DOHH2 (cell line): ENCODE data around the gene CSRP3.

Experiments
- H3F3A ChIP-seq: fragments of 200-600 bp; sonication (generic), shearing (Covaris generic); 2 replicates; pipeline ENCODE4 v1.6.0; 2016; ENCODE audit warnings: antibody characterized with exemption, mild to moderate bottlenecking; ENCODE audit not compliant: control insufficient read depth, insufficient read depth
- H3K27ac ChIP-seq: fragments of 200-600 bp; sonication (generic); 2 replicates; pipeline ENCODE4 v1.5.1; 2014; ENCODE audit warnings: low read depth, mild to moderate bottlenecking, low read length, moderate library complexity
- H3K27me3 ChIP-seq: fragments of 200-600 bp; sonication (generic); 2 replicates; pipeline ENCODE4 v1.6.1; 2014; ENCODE audit warnings: mild to moderate bottlenecking, low read length, mixed read lengths; ENCODE audit not compliant: control insufficient read depth
- H3K36me3 ChIP-seq: fragments of 200-600 bp; sonication (generic); 2 replicates; pipeline ENCODE4 v1.6.1; 2014; ENCODE audit warnings: mild to moderate bottlenecking, low read length, moderate library complexity, mixed read lengths; ENCODE audit not compliant: control insufficient read depth
- H3K4me1 ChIP-seq: fragments of 200-600 bp; sonication (generic); 2 replicates; pipeline ENCODE4 v1.6.1; 2014; ENCODE audit warnings: mild to moderate bottlenecking, low read length, mixed read lengths; ENCODE audit not compliant: control insufficient read depth
- H3K4me2 ChIP-seq: fragments of 200-600 bp; sonication (generic); 2 replicates; pipeline ENCODE4 v1.6.0; 2014; ENCODE audit warnings: mild to moderate bottlenecking, low read length, moderate library complexity
- H3K4me3 ChIP-seq: fragments of 200-600 bp; sonication (generic); 2 replicates; pipeline ENCODE4 v1.5.1; 2014; ENCODE audit warnings: mild to moderate bottlenecking, low read length, mixed read lengths
- H3K79me2 ChIP-seq: fragments of 200-600 bp; sonication (generic); 2 replicates; pipeline ENCODE4 v1.6.1; 2014; ENCODE audit warnings: mild to moderate bottlenecking, low read length, mixed read lengths; ENCODE audit not compliant: control insufficient read depth
- H3K9me2 ChIP-seq: fragments of 200-600 bp; sonication (generic); replicated peaks from 2 replicates; pipeline ENCODE4 v1.6.1; 2014; ENCODE audit warnings: mild to moderate bottlenecking, low read length, mixed read lengths; ENCODE audit not compliant: control insufficient read depth
- H3K9me3 ChIP-seq: fragments of 200-600 bp; sonication (generic); 2 replicates; pipeline ENCODE4 v1.6.1; 2014; ENCODE audit warnings: antibody characterized with exemption, low read length, mixed read lengths; ENCODE audit not compliant: control insufficient read depth, insufficient read depth
- H4K20me1 ChIP-seq: fragments of 200-600 bp; sonication (generic); 2 replicates; pipeline ENCODE4 v1.6.0; 2014; ENCODE audit warnings: low read depth, mild to moderate bottlenecking, antibody characterized with exemption, low read length, moderate library complexity; ENCODE audit not compliant: control insufficient read depth, insufficient read depth
- EZH2phosphoT487 ChIP-seq: fragments of 200-600 bp; sonication (generic); IDR thresholded peaks from 2 replicates; pipeline ENCODE4 v1.6.1; 2017; ENCODE audit warnings: borderline replicate concordance, mild to moderate bottlenecking, antibody characterized with exemption, low read length, moderate library complexity, mixed read lengths
- TF ChIP-seq, protein P1 (sequence below): fragments of 200-600 bp; sonication (generic); IDR thresholded peaks from one replicate; pipeline ENCODE4 v1.5.1; 2014; ENCODE audit warnings: antibody characterized with exemption, mild to moderate bottlenecking, low read depth, low read length; ENCODE audit not compliant: poor library complexity, severe bottlenecking

CSRP3 gene

GRCh38 chr11:19185516-19186052, 16.2 kb downstream of the CSRP3 start:
- Histone ChIP-seq H3K4me1 (no peaks in the 10 kb centered on the region), H3K4me3 (no peak overlapping the region), H3K27ac (no peak overlapping the region), H3K9me2 (no peaks in the 10 kb centered on the region), H3K79me2 (no peaks in the 10 kb centered on the region), H4K20me1 (no peaks in the 10 kb centered on the region), H3K9me3 (no peaks in the 10 kb centered on the region), H3K4me2 (no peak overlapping the region), H3K36me3 (no peaks in the 10 kb centered on the region), H3K27me3 (no peaks in the 10 kb centered on the region), H3F3A (no peaks in the 10 kb centered on the region)
- TF ChIP-seq, protein P1, sequence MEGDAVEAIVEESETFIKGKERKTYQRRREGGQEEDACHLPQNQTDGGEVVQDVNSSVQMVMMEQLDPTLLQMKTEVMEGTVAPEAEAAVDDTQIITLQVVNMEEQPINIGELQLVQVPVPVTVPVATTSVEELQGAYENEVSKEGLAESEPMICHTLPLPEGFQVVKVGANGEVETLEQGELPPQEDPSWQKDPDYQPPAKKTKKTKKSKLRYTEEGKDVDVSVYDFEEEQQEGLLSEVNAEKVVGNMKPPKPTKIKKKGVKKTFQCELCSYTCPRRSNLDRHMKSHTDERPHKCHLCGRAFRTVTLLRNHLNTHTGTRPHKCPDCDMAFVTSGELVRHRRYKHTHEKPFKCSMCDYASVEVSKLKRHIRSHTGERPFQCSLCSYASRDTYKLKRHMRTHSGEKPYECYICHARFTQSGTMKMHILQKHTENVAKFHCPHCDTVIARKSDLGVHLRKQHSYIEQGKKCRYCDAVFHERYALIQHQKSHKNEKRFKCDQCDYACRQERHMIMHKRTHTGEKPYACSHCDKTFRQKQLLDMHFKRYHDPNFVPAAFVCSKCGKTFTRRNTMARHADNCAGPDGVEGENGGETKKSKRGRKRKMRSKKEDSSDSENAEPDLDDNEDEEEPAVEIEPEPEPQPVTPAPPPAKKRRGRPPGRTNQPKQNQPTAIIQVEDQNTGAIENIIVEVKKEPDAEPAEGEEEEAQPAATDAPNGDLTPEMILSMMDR = no peak
- TF ChIP-seq EZH2phosphoT487 = no peak

GRCh38 chr11:19185036-19185435, 16.7 kb downstream of the CSRP3 start:
- H3K79me2 ChIP-seq = no peaks in the 10 kb centered on the region
- TF ChIP-seq, protein P1 = no peak
- no peak for TF ChIP-seq EZH2phosphoT487
- H3K4me1 ChIP-seq = no peaks in the 10 kb centered on the region
- no peaks in the 10 kb centered on the region for H3K27me3 ChIP-seq
- no peaks in the 10 kb centered on the region for H3K36me3 ChIP-seq
- no peaks in the 10 kb centered on the region for H3F3A ChIP-seq
- H4K20me1 ChIP-seq = no peaks in the 10 kb centered on the region
- H3K4me2 ChIP-seq = no peak overlapping the region
- no peak overlapping the region for H3K4me3 ChIP-seq
- H3K27ac ChIP-seq = no peak overlapping the region
- no peaks in the 10 kb centered on the region for H3K9me3 ChIP-seq
- no peaks in the 10 kb centered on the region for H3K9me2 ChIP-seq

DNA sequence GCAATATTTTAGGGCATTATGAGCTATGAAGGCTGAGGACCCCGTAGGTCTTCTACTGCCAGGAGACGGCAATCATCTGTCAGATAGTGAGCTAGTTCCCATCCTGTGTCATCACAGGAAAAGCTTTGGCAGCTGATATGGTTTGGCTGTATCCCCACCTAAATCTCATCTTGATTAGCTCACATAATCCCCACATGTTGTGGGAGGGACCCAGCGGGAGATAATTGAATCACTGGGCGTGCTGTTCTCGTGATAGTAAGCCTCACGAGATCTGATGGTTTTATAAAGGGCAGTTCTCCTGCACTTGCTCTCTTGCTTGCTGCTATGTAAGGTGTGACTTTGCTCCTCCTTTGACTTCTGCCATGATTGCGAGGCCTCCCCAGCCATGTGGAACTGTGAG, 18.1 kb downstream of the CSRP3 start:
- Histone ChIP-seq H3K27me3 (no peaks in the 10 kb centered on the region), H3F3A (no peaks in the 10 kb centered on the region), H3K4me2 (no peak overlapping the region), H3K79me2 (no peaks in the 10 kb centered on the region), H4K20me1 (no peaks in the 10 kb centered on the region), H3K9me3 (no peaks in the 10 kb centered on the region), H3K4me1 (no peaks in the 10 kb centered on the region), H3K4me3 (no peak overlapping the region), H3K9me2 (no peaks in the 10 kb centered on the region), H3K27ac (no peak overlapping the region), H3K36me3 (no peaks in the 10 kb centered on the region)
- TF ChIP-seq, protein P1 = no peak
- TF ChIP-seq EZH2phosphoT487 = no peak
